Measurements from ENCODE around the gene MGAM2.
A peak's percentile ranks its signal among the peaks of the same experiment; 100 is the strongest.
"Not testable (repeated sequence)": the region's sequence is repeated elsewhere in the genome, so short reads cannot be mapped to it uniquely, and the experiment has no call there.

MGAM2 gene

DNA sequence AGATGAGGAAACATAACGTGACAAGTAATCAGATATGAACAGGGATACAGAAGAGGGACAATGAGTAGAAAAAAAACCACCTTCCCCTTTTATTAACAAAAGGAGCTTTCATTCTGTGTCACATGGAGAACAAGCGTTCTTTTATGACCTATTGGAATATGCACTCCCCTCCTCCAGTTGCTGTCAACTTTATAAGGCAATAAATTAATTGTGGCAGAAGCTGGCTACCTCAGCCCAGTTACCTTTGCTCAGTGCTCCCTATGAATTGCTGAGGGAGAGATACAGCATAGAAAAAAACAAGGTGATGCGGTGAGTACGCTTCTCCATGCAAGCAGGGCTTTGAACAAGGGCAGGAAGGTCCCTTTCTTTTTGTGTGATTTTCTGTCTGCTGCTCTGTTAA is at the start of gene MGAM2:
Gene MGAM2, plus strand, starts transcription at position 220 of the 400 bp plus-strand sequence. CDS start 5,156 bp downstream, outside the sequence.
- no peak for DNase-seq

DNA sequence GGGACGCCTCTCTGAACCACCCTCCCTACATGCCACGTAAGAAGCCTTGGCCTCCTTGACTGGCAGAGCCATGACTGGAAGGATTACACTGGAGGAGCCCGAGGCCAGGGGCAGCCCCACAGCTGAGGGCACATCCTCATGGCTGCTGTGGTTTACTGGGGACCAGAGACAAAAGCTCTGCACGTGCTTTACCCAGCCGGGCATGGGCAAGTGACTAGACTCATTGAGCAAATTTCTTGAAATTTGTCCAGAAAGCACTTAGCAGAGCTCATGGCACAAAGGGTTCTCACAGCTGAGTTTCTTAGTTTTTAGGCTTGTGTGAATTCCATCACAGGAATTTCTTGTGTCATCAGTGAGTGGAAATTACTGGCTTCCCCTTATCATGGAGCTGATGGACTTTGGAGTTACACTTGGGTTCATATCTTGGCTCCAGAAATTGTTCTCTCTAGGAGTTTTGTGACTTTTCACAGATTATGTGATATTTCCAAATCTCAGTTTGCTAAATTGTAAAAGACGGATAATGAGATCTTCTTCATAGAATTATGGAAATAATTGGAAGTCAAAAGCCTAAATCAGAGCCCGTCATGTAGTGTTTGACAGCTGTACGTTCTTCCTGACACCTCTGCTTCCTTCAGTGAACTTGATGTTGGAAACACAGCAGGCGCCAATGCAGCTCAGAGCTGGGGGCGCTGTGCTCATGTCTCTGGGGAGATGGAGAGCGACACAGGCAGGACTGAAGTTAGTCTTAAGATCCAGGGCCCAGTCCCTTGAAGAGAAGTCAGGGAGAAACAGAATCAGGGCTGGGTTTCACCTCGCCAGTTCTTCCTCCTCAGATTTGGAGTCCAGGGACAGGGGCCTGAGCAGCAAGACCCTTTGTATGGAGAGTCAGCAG is 47.7 kb upstream of the MGAM2 start:
- DNase-seq = no peak

DNA sequence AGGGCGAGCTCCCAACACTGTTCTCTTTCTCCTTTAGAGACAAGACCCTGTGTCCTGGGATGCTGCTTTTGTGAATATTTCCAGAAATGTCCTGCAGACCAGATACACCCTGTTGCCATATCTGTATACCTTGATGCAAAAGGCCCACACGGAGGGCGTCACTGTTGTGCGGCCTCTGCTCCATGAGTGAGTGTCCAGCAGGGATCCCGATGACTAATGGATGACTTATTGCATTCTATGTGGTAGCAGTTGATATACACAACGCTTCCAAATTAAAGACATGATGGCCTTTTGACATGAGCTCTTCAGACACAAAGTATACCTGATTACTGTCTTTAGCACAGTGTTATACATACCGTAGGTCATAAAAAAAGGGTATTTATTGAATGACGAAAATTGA is 45.0 kb upstream of the MGAM2 start:
- no peak for DNase-seq

DNA sequence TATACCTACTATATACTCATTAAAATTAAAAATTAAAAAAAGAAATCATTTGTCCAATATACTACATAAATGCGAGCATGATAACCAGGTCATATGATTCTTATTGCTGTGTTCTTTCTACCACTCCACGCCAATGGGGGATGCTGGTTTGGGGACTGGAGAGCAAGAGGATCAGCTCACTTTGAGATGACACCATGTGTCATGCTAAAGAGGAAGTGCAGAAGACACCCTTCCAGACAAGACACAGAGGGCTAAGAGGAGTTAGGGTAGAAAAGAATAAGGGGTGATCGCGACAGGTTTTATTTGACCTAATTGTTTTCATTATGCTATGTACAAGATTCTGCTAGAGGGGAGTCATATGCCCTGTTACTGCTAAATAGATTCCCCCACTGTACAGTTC is 33.8 kb upstream of the MGAM2 start:
- no peak for DNase-seq

DNA sequence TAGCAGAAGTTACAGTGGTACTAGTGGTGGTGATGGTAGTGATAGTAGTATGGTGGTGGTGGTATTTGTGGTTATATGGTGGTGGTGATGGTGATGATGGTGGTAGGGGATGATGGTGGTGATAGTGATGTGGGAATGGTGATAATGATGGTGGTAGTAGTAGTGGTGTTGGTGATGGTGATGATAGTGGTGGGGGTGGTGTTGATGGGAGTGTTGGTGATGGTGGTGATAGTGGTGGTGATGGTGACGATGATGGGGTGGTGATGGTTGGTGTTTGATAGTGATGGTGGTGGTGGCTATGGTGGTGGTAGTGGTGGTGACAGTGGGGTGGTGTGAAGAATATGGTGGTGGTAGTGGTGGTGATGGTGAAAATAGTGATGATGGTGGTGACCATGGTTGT is 27.9 kb upstream of the MGAM2 start:
- DNase-seq = no peak

DNA sequence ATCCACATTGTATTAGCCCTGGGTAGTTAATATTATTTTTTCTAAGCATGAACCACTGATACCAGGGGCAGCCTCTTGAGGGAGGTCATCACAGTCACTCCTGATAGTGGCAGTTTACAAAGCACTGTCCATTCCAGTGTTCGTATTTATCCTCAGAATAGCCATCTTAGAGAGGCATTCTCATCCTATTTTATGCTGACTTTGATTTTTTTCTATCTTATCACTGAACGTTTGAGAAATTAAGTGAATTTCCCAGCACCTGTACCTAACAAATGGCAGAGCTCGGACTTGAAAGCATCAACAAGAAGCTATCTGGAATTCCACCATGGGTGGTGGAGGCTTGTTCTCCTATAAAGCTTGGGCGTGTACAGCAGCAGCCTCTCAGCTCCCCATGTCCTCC is 26.1 kb upstream of the MGAM2 start:
- DNase-seq = no peak

DNA sequence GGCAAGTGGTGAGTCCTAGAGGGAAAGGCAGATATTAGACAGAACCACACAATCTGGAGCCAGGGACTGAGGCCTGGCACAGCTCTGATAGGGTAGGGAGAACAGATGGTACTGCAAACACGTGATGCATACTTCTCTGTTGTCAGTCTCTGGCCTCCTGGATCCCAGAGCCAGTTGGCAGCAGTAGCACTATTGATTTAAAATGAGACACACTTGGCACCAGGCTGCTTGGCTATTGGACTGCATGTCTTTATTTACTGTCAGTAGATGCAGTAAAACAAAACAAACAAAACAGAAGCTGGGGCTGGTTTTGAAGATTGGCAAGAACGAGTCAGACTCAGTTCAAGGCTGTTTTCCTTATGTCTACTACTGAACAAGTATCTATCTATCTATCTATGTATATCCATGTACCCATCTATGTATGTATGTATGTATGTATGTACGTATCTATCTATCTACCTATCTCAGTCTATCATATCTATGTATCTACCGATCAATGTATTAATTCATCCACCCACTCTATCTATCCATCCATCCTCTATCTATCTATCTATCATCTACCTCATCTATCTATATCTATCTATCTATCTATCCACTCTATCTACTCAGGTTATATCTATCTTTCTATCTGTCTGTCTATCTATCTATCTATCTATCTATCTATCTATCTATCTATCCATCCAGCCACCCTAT is 23.4 kb upstream of the MGAM2 start:
- no peak for DNase-seq

DNA sequence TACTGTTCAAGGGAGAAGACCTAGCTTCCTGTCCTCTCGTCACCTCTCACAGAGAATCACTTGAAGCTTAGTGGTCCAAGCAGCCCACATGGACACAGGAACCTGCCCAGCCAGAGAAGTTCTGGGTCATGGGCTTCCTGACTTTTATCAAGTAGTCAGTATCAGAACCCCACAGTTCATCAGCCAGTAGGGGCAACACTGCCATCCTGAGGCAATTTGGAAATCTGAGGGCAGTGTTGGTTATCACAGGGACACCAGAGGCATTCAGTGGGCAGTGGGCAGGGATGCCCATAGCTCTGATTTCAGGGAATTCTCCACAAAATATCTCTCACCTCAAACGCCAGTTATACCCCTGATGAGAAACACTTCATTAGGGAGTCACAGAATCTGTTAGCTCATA is 22.5 kb upstream of the MGAM2 start:
- DNase-seq = no peak

DNA sequence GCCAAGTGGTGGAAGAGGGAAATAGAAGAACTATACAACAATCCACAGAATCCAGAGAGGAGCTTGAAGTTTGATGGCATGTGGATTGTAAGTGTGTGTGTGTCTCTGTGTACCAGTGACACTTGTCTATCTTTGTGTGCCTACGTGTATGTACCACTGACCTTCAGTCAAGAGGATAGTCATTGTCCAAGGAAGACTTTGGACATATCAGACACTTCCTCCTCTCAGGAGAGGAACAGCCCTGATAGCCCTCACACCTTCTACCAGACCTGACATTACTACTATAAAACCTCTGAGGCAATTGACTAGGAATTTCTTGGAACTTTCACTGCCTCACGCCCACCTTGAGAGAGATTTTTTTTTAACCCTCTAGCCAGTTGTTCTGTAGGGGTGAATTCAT is 19.6 kb upstream of the MGAM2 start:
- DNase-seq = no peak

DNA sequence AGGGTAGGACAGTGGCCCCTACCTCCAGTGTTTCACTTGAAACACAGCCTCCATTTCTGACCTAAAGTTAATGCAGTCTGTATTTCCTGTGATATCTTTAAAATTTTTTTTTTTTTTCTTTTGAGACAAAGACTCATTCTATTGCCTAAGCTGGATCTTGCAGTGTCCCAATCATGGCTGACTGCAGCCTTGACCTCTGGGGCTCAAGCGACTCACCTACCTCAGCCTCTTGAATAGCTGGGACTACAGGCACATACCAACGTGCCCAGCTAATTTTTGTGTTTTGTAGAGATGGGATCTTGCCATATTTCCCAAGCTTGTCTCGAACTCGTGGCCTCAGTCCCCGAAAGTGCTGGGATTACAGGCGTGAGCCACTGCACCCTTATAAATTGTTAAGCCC is 16.7 kb upstream of the MGAM2 start:
- no peak for DNase-seq

DNA sequence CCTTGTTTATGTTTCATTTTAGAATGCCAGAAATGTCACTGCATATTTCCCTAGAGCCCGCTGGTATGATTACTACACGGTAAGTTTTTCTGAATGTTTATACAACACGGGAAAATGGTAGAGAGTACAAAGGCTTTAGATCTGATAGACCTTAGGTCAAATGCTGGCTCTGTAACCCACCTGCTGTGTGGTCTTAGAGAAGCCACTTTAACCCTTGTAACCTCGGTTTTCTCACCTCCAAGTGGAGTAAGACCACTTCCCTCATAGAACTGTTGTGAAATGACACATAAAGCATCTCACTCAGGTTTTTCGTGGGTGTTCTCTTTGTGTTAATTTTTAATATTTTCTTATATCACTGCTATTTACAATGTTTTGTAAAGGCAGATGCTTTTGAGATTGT is 13.9 kb upstream of the MGAM2 start:
- DNase-seq = no peak

DNA sequence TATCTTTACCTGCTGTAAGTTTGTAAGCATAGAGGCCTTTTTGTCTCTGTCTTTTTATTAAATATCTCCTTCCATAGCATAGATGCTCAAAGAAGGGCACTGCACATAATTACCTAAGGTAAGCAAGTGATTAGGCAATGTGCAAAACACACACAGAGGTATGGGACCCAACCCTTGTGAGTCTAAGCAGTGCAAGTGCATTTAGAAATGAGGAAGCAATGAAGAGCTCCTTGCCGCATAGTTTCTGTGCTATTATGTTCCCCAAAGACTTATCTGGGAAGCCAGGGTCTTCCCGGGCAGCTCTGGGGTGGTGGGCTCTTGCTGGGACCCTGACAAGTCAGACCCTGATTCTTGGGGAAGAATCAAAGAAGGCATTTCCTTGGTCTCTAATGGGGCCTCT is 13.5 kb upstream of the MGAM2 start:
- DNase-seq = no peak

DNA sequence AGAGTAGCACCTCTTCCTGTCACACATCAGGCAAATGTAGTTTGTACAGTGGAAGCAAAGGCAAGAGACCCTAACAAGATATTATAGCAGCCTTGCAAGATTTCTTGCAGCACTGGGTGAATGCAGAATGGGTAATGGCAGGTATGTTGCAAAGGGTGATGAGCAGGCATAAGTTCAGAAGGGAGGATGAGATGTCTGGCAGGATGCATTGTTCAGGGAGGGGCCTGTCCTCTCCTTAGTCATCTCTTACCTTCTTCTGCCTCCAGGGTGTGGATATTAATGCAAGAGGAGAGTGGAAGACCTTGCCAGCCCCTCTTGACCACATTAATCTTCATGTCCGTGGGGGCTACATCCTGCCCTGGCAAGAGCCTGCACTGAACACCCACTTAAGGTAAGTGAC is 12.2 kb upstream of the MGAM2 start:
- DNase-seq = not testable (repeated sequence)

DNA sequence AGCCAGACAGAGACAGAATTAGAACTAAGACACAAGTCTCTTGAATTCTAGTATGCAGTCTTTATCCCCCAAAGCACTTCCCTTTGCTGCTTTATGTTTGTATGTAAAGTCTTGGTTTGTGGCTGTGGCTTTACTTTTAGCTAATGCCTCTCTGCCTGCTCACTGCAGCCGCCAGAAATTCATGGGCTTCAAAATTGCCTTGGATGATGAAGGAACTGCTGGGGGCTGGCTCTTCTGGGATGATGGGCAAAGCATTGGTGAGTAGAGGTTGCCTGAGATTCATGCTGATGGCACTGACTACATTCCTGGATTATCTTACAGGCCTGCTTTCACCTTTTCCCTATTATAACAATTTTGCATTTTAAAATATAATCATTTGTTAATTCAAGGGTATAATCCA is 10.9 kb upstream of the MGAM2 start:
- no peak for DNase-seq

DNA sequence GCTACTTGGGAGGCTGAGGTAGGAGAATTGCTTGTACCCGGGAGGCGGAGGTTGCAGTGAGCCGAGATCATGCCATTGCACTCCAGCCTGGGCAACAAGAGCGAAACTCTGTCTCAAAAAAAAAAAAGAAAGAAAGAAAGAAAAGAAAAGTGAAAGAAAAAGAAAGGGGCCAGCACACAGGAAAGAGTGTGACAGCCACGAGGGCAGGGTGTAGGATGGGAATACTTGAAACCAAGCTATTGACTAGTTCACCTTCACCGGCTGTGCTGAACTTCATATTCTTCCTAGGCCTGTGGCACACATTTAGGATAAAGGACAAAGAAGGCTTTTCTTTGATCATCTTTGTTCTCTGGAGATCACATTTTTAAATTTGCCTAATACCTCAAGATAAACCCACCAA is 9.7 kb upstream of the MGAM2 start:
- DNase-seq = not testable (repeated sequence)

DNA sequence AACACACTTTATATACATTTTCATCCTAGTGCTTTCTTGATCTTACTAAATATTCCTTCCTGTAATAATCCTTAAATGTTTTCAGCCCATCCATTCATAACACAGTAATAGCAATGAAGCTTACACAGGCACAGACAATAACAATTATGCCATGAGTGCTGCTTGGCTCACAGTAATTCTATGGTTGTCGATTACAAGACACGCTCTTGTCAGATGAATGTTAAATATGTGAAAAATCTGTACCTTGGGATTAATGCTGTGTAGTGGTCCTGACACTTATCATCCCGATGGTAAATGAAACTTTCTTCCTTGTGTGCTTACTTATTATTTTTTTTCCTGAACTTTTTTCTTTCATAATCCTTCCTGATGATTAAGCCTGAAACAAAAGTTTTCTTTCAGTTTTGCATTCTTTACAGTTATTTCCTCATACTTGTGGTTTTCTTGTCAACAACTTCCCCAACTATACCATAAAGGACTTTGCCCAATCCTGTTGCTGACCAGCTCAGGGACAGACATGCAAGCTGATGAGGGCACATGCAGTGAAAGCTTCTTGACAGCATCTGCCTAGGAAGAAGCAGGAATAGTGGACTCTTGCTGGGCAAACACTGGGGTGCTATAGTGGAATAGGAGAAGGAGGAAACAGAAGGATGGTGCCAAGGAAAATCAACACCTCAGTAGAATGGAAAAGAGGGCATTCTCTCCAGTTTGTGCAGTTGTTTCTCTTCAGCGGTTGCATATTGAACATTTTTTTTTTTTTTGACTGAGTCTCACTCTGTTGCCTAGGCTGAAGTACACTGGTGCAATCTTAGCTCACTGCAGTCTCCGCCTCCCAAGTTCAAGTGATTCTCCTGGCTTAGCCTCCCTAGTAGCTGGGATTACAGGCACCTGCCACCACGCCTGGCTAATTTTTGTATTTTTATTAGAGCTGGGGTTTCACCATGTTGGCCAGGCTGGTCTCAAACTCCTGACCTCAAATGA is 6.7 kb upstream of the MGAM2 start:
- peak; percentile 1 for DNase-seq

DNA sequence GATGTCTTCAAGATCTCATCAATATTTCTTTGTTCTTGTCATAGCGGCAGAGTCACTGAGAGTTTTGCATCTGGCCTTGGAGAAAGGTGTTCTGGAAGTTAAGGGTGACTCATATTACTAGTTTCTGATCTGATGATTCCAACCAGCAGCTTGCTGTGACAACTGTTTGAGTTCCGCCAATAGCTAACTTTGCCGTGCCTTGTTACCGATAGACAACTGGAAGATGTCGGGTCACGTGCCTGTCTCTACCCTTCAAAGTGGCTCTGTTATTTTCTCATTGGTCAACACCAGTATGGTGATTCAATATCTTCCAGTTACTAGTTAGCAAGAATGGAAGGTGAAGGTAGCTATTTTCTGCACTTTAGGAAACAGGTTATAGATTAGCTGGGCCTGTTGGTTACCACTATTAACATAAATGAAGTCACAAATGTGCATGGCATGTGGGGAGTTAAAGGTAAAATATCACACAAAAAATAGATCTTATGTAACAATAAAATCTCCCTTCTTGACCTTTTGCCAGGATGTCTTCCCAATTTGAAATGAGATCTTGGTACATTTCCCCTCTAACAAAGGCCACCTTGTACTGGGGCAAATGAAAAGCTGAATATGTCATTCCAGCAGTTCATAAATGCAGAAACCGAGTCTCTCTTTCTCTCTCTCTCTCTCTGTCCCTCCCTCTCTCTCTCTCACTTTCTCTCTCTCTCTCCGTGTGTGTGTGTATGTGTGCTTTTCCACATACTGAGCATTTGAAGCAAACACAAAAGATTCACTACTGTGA is 2.6 kb upstream of the MGAM2 start:
- DNase-seq = no peak

DNA sequence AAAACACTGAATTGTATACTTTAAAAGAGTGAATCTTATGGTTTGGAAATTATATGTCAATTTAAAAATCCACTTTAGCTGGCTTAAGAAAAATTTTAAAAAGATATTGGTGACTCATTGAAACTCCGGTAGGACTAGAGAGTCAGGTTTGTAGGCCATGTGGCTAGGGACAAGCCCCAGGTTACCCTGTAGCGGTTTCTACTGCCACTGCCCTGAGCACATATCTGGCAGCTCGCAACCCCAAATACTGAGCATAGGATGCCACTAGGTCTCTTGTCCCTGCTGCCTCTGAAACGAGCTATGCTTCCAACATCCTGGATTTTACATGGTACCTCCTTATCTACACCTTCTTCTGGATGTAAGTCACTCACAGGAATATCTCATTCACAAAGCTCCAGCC is 1.4 kb upstream of the MGAM2 start:
- no peak for DNase-seq

DNA sequence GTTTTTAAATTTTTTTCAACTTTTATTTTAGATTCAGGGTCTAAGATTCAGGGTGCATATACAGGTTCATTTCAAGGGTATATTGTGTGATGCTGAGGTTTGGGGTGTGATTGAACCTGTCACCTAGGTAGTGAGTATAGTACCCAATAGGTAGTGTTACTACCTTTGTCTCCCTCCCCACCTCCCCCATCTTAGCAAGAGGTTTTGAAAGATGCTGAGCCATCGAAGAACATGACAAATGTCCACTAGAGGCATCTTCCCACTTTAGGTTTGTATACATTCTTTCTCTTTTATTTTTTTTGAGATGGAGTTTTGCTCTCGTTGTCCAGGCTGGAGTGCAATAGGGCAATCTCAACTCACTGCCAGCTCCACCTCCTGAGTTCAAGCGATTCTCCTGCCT is 880 bp upstream of the MGAM2 start:
- DNase-seq = no peak

DNA sequence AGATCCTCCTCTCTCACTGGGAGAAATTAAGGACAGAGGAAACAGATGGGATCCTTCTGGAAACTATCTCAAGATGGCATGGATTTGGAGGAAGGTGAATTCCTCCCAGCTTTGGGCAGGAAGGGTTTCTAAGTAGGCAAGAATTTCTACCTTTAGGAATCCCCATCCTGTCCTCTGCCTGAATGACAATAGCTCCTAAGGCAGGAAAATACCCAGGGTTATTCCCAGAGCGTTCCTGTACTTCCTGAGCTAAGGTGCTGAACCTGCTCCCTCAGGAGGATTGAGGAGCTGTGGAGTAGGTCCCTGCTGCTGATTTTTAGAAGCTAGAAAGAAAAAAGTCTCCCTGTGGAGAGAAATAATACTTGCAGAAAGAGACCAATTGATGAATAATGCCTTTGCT is 568 bp downstream of the MGAM2 start:
- no peak for DNase-seq

DNA sequence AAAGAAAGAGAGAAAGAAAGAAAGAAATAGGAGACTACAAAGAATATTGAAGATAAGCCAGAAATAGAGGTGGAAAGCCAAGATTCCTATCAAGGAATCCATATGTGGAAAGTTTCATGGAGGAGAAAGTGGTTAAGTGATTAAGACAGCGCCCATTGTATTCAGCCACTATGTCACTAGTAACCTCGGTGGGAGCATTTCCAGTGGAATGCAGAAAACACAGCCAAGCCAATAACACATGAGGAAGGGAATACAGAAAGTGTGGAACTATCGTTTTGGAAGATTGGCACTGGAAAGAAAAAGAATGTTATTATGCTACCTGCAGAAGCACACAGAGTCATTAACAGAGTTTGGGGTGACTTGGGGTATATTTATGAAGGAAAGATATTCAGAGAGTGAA is 2.7 kb downstream of the MGAM2 start:
- DNase-seq = no peak

DNA sequence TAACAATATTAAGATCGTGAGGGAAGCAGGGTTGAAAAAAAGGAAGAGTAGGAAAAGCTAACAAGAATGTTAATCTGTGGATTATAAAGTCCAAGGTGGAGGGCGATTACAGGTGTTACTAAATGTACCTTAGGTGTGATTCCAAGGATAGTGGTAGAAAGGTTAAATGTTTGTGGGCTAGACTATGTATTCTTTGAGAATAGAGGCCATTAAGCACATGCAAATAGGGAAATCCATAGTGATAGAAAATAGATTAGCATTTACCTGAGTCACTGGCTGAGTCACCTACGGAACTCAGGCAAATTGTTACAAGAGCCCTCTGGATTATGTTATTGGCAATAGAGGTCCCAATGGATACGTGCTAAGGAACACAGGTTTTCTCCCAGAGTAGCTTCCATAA is 9.0 kb downstream of the MGAM2 start:
- no peak for DNase-seq

DNA sequence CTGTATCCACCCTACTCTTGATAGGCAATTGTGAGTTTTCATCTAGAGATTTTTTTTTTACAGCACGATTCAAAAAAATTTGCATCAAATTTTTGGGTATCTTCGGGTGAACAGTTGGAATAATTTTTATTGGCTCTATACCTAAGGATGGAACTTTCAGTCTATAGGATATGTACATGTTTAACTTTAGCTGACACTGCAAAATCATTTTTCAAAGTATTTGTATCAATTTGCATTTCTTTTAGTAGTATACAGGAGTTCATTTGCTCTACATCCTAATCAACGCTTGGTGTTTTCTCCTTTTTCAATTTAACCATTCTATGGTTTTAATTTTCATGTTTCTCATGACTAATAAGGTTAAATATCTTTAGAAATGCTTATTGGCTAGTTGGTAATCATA is 11.7 kb downstream of the MGAM2 start:
- no peak for DNase-seq

All from KG1 (cell line).